Measurements from ENCODE around the gene MRTFB.

Gene MRTFB

DNA sequence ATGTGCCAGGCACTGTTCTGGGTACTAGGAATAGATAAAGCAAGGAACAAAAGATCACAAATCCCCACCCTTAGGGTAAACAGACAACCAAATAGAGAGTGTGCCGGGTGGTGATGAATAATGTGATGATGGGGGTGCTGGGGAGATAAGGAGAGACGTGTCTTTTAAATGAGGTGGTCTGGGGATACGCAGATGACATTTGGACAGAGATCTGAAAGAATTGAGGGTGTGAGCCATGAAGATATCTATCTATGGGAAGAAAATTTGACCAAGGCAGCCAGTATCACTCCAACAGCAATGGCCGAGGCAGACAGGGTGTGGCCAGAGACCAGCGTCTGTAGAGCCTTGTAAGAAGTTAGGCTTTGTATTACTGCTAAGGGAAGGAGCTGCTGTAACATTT lies 165.3 kb downstream of the MRTFB start:
- DNase-seq (ENCODE audit: low spot score): no peak

DNA sequence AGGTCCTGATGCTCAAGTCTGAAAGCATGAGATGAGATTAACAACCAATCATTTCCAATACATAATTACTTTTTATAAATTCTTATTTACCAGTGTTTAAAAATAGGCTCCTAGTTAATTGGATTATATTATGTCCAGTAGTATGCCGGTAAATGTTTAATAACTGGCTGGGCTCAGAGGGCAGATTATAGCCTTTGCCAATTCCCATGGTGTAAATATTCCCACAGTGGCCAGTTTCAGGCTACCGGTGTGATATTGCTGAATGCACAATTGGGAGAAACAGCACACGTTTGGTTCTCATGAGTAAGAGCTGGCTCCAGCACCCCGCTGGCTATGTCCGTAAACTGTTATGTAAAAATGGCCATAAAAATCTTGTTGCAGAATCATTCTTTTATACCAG lies 167.6 kb downstream of the MRTFB start:
- DNase-seq (ENCODE audit: low spot score): no peak

DNA sequence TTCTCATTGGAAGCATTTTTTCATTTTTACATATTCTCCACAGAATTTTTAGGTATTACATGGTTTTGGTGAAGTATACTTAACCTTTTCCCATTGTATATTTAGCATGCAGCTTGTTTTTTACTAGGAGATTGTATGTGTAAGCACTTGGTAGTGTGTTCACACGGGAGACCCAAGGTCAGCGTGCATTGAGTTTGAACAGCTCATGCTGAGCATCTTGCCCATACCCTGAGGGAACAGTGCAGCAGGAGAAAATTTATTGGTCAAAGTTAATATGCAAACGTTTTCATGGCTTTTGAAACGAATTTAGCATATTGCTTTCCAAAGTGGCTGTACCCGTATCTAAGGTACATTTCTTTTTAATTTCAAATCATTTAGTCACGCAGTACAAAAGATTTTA lies 168.7 kb downstream of the MRTFB start:
- no peak for DNase-seq (ENCODE audit: low spot score)

DNA sequence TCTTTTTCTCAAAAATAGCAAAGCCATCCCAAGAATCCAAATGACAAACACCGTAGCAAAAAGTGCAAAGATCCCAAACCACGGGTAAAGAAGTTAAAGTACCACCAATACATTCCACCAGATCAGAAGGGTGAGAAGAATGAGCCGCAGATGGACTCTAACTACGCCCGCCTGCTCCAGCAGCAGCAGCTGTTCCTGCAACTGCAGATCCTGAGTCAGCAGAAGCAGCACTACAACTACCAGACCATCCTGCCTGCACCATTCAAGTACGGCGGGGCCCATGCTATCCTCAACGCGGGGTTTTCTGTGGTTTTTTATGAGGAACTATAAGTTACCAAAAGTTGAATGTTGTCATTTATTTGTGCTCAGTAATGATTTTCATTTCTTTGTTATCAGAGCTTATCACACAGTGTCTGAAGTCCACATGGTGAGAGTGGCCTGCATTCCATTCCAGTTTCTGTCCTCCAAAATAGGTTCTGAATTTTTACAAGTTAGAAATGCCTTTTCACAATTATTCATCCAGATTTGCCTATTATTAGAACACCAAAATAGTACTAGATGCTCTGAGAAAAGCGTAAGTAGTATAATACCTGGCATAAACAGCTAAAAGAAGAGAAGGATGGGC lies 169.2 kb downstream of the MRTFB start:
- DNase-seq (ENCODE audit: low spot score): no peak

DNA sequence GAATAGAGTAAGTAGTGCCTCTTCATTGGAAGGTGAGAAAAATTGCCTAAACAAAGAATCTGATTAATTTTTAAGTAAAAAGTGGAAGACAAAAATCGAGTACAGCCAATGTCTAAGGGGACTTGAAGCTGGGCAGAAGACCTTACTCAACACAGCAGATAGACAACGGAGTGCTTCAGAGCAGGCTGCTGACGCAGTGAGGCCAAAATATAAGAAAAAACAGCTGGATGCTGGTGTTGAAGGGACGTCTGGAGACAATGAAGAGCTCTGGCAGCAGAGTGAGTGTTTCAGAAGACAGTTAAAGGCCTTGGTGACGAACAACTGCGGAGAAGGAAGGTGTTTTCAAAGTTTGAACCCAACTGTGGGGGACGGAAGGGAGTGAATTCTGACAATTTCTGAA lies 169.8 kb downstream of the MRTFB start:
- no peak for DNase-seq (ENCODE audit: low spot score)

DNA sequence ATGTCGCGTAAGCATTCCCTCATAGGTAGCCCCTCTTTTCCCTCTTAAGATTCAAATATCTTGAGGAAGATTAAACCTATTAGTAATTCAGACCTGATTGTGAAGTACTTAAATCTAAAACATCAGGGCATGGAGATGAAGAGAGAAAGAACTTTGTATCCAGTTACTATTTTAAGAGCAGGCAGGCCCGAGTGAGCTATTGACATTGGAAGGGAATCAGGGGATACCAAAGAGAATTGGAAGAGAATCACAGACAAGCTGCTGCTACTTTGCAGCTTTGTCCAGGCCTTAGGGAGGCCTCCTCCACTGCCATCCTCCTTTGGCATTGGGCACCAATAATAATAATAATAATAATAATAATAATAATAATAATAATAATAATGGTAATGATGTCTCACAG lies 170.5 kb downstream of the MRTFB start:
- DNase-seq (ENCODE audit: low spot score): no peak

DNA sequence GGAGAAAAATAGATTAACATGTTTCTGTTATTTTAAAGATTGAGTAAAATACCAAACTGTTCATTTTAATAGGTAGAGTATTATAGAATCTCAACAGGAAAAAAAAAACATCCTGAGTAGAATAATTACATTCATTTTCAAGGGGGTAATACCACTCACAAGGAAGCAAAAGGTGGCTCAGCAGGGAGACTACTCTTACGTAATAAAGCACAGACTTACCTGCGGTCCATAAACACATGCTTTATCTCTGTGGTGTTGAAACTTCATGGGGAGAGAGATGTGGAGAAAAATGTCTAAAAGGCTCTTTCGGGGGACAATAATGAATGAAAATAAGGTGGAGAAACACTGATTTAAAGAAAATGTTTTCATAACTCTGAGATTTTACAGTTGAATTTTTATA lies 171.7 kb downstream of the MRTFB start:
- no peak for DNase-seq (ENCODE audit: low spot score)

DNA sequence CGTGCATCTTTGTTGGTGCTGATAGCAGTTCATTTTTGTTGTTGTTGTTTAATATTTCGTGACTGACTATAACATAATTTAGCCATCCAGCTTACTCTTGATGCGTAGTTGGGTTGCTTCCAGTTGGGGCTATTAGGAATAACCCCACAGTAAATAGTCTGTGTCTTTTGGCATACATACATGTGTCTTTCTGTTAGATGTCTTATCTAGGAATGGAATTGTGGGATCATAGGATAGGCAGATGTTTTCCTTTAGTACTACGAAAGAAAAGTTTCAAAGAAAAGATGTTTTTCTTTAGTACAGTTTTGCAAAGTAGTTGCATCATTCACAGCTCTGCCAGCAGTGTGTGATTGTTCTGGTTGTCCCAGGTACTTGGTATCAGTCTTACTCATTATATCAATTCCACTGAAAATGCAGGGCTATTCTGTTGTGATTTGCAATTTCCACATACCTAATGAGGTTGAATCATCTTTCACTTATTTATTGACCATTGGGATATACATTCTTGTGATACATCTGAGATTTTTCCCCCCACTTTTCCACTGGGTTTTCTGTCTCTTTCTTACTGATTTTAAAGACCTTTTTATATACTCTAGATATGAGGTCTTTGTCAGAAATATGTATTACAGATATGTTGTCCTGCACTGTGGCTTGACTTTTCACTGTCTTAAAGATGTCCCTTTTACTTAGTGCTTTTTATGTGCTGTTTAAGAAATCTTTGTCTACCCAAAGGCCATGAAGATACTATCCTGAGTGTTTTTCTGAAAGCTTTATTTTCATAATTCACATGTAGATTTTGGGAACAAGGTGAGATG lies 173.3 kb downstream of the MRTFB start:
- no peak for DNase-seq (ENCODE audit: low spot score)

DNA sequence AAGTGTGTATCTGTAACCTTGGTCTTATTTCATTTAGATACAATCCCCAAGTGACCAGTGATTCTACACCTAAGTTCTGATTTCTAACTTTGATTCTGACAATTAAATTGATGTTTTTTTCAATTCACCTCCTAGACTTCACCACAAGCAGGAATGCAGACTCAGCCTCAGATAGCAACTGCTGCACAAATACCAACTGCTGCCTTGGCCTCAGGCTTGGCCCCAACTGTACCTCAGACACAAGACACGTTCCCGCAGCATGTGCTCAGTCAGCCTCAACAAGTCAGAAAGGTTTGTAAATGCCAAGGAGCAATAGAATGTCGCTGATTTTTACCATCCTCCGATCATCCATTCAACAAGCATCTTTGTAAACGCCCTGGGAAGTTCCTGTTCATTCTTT lies 177.7 kb downstream of the MRTFB start:
- no peak for DNase-seq (ENCODE audit: low spot score)

DNA sequence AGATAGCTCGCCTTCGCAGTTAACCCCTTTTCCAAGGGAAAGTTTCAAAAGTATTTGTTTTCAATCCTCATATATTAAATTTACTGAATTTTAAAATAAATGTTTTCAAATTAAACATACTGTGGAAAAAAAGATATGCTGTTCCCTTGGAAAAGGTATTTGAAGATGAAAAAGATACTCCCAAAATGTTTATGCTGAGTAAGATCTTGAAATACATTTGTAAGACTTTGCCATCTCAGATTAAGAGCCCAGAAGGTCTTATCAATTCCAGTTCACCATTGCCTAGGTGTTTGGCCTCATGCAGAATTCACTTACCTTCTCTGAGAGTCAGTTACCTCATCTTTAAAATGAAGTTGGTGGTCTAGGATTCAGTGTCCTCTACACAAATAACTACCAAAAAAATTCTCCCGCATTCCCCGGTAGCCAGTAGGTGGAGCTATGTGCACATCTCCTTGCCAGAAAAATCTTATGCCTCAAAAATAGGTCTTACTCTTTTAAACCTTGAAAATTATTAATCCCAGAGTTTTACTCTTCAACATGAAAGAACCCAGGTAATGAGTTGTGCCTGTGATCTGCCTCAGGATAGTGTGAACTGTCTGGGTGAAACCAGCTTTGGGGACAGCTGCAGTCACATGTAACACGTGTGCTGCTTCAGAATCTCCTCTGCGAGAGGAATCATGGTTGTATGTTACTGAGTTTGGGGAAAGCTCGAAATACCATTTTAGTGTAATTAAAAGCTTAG lies 178.3 kb downstream of the MRTFB start:
- peak; percentile 44 for DNase-seq (ENCODE audit: low spot score)

DNA sequence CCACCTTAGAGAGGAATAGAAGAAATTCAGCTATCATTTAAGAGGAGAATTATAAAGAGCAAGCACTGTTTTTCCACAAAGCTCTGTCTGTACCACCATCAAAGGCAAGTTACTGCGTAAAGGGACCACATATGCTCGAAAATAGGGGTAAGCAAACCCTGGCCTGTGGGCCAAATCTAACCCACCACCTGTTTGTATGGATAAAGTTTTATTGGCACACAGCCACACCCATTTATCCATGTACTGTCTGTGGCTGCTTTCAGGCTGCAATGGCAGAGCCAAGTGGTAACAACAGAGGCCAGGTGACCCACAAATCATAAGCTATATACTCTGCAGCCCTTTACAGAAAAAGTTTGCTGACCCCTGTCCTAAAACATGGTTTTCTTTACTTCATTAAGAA lies 180.3 kb downstream of the MRTFB start:
- no peak for DNase-seq (ENCODE audit: low spot score)

DNA sequence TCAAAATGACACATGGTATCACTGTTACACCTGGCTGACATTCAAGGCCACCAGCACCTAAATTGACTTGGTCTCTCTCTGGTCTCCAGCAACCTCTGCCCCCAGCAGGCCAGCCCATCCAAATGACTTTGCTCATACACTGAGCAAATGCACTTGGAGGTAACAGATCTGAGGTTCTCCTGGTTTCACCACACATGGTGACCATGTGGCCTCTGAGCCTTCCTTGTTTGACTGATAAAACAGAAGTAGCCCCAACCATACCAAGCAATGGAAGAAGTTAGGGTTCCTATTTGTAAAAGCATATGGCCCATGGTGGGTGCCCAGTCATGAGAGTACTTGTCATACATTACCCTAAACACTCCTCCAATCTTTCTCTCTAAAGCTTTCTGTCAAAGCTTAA lies 181.7 kb downstream of the MRTFB start:
- no peak for DNase-seq (ENCODE audit: low spot score)

DNA sequence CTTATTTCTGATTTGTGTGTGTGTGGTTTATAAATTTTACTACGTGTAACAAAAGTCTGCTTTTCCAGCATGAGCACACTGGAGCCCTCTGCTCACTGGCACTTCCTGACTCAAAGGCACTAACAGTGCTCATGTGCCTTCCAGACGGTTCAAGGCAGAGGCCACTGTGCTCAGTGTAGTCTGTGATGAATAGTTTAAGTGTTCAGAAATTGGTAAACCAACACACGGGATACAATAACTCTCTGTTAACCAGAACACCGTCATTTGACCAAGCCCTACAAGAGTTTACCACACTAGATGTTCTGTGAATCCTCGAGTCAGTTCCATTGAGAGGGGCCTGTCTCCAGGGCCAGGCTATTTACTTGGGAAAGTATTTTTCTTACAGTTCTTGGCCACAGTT lies 191.9 kb downstream of the MRTFB start:
- DNase-seq (ENCODE audit: low spot score): no peak

DNA sequence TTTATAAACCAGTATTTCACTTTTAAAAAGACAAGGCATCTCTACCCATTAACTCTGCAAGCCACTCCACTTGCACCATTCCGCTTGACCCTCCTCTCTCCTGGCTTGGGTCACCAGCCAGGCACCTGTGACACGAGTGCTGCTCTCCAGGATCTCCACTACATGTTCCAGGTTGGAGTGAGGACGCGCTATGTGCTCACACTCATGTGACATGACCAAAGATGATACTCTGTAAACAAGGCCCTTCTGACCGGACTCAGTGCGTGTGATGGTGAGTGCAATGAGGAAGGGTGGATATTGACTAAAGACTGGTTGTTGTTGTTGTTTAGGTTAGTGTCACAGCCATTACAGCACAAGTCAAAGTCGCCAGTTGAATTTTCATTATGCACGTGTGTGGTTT lies 192.7 kb downstream of the MRTFB start:
- no peak for DNase-seq (ENCODE audit: low spot score)

DNA sequence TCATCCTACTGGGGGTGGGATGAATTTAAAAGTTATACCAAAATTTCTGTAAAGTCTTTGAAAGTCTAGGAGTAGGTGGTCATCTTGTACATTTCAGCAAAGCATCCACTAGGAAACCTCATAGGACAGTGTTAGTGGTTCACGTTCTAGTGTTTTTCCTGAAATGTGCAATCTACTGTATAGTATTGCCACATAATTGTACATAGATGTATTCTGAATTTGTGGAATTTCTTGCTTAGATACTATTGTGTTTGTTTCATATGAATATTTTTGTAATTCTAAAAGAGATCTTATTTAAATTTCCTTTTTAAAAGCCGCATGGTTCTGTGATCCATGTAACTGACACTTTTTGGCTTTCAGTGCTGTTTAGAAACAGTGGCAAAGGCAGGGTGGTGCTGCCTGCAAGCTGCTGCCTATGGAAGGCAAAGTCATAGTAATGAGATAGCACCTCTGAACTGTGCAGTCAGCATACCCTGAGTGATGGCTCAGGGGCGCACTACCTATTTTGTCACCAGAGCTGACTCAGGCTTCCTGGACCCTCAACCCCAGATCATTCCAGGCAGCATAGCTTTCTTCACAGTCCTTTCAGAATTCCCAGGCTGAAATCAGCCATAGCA lies 193.3 kb downstream of the MRTFB start:
- DNase-seq (ENCODE audit: low spot score): no peak

DNA sequence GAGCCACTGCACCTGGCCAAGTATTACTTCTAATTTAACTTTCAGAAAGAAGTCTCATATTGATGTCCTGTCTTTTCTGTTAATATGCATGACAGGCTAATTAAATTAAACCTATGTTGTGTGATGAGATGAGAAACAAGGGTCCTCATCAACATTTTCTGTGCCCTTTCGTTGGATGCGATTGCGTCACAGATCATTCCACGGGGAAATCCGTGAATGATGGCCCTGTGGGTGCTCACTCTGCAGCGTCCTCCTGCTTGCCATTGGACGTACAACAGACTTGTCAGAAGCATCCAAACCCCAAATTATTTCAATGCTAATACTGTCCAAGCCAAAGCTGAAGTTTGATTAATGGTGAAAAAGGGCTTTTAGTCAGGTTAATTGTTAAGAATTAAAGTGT lies 197.0 kb downstream of the MRTFB start:
- no peak for DNase-seq (ENCODE audit: low spot score)

DNA sequence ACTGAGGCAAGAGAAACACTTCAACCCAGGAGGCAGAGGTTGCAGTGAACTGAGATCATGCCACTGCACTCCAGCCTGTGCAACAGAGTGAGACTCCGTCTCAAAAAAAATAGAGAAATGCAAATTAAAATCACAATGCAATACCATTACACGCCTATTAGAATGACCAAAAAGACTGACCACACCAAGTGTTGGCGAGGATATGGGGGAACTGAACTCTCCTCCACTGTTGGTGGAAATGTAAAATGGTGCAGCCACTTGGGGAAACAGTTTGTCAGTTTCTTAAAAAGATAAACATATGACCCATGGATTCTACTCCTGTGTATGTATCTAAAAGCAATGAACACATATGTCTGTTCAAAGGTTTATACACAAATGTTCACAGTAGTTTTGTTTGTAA lies 204.8 kb downstream of the MRTFB start:
- DNase-seq (ENCODE audit: low spot score): no peak

DNA sequence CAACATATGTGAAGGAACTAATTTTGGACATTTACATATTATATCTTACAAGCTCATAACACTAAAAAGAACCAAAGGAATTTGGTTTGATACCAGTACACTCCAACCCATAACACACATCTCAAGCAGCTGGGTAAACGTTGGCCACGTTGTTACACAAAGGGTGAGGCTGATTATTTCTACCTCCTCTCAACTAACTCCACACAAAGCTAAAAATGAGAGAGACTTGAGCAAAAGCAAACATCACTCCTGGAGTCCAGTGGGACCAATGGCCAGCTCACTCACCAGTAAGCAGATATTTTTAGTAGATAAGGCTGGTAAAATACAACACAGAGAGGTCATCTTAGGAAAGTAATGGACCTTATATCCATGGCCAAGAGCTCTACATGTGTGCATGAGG lies 207.6 kb downstream of the MRTFB start:
- DNase-seq (ENCODE audit: low spot score): no peak

DNA sequence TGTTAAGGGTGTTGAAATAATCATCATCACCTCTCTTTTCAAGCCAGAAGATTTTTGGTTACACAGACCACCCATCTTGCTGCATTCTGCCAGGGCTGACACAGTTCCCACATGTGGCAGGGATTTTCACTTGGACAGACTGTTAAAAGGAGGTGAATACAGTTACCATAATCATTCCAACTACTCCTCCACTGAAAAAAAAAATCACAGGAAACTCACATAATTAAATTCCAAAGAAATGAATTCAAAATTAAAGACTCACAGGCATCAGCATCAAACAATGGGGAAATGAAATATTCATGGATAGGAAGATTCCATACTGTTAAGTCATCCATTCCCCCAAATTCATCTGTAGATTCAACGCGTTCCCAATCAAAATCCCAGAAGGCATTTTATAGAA lies 209.4 kb downstream of the MRTFB start:
- DNase-seq (ENCODE audit: low spot score): no peak

DNA sequence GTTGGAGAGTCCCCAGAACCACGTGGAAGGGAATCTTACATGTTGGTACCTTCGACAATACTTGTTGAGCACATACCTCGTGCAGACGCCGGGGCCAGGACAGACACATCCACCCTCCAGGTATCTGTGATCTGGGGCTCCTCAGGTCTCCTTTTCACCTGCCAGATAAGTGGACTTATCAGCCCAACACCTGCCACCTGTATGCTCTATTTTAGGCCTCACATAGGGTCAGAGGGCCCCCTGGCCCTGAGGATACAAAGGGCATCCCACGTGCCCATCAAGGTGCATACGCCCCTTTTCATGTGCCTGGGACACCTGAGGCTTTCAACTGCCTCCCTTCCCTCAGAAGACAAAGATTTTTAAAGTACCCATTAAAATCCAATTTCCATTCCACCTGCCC lies 212.7 kb downstream of the MRTFB start:
- DNase-seq (ENCODE audit: low spot score): no peak

DNA sequence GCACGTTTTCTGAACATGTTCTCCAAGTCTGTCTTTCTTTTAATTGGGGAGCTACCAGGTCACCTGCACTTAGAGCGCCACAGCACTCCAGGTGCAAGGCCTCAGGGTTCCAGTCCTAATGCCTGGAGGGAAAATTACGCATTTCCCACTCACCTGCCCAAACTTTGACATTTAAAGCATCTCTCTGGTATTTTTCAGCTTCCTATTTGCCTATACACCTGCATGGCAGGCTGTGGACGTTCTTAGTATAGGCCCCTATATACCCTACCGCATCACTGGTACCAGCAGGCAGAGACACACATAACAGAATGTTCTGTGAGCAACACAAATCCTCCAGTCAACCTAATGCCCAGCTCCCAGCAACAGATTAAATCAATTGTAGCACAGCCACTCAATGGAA lies 213.3 kb downstream of the MRTFB start:
- no peak for DNase-seq (ENCODE audit: low spot score)

DNA sequence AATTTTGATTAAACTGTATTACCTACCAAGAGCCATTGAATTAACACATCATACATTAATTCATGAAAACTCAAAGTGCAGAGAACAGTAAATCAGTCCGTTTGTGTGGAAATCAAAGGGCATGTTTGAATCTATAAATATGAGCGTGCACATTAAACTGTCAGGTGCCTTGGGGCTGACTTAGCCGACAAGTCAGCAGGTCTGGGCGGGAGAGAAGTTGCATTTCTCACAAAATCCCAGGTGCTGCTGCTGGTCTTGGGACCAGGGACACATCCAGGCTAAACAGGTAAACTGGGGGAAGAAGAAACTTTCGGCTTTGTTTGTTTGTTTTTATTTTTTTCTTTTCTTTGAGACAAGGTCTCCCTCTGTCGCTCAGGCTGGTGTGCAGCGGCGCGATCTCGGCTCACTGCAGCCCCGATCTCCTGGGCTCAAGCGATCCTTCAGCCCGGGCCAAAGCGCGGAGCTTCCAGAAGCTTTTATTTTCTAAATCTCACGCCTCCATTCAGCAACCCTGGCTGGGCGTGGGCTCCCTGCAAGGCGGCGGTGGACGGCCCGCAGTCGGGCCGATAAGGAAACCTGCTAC lies 213.9 kb downstream of the MRTFB start:
- no peak for DNase-seq (ENCODE audit: low spot score)

All from putamen (tissue), 1 donor.